HG03097 (cell line): ENCODE data around the gene ZBTB17.
"Not testable (repeated sequence)": the region's sequence is repeated elsewhere in the genome, so short reads cannot be mapped to it uniquely, and the experiment has no call there.

ENCODE experiments used
- ATAC-seq: cut with Tn5 transposase; IDR thresholded peaks from one replicate; pipeline ENCODE4 v1.9.1; 2021; ENCODE audit not compliant: unreplicated experiment, low FRiP score

Gene ZBTB17

GRCh38 chr1:15991427-15992186 lies 15.7 kb upstream of the ZBTB17 start:
- ATAC-seq = no peak

- no peak for ATAC-seq
Measured at GRCh38 chr1:15989776-15990175, 13.9 kb upstream of the ZBTB17 start.

- no peak for ATAC-seq
Measured at GRCh38 chr1:15988856-15989736, 13.2 kb upstream of the ZBTB17 start.

GRCh38 chr1:15985611-15986297 lies 9.9 kb upstream of the ZBTB17 start:
- no peak for ATAC-seq

GRCh38 chr1:15983275-15983674 lies 7.4 kb upstream of the ZBTB17 start:
- no peak for ATAC-seq

GRCh38 chr1:15981679-15982078 lies 5.8 kb upstream of the ZBTB17 start:
- ATAC-seq = no peak

GRCh38 chr1:15977947-15978346 lies 2.0 kb upstream of the ZBTB17 start:
- ATAC-seq = not testable (repeated sequence)

GRCh38 chr1:15975358-15975804 lies 520 bp downstream of the ZBTB17 start:
- ATAC-seq = peak; percentile 36

GRCh38 chr1:15974855-15975254 lies 1.0 kb downstream of the ZBTB17 start:
- no peak for ATAC-seq

GRCh38 chr1:15973772-15974171 lies 2.1 kb downstream of the ZBTB17 start:
- ATAC-seq = no peak

GRCh38 chr1:15972409-15972808 lies 3.5 kb downstream of the ZBTB17 start:
- no peak for ATAC-seq

GRCh38 chr1:15970911-15971310 lies 5.0 kb downstream of the ZBTB17 start:
- no peak for ATAC-seq

GRCh38 chr1:15969321-15969880 lies 6.5 kb downstream of the ZBTB17 start:
- no peak for ATAC-seq

- no peak for ATAC-seq
Measured at GRCh38 chr1:15968172-15968571, 7.7 kb downstream of the ZBTB17 start.

GRCh38 chr1:15966956-15967344 lies 9.0 kb downstream of the ZBTB17 start:
- ATAC-seq = no peak

- ATAC-seq = peak; percentile 59
Measured at GRCh38 chr1:15966081-15966955, 9.6 kb downstream of the ZBTB17 start.

GRCh38 chr1:15965228-15965767 lies 10.6 kb downstream of the ZBTB17 start:
- no peak for ATAC-seq

GRCh38 chr1:15963968-15964648 lies 11.8 kb downstream of the ZBTB17 start:
- peak; percentile 35 for ATAC-seq

GRCh38 chr1:15963363-15963967 lies 12.4 kb downstream of the ZBTB17 start:
- ATAC-seq = no peak
